Retinal pigment epithelial cell (primary cell): Measurements from ENCODE around the gene PJA2.
"Not testable (repeated sequence)": the region's sequence is repeated elsewhere in the genome, so short reads cannot be mapped to it uniquely, and the experiment has no call there.

Experiments used
- DNase-seq: peaks from one replicate; pipeline ENCODE4 v3.0.0-alpha.2; 2010; ENCODE audit warnings: low read depth
- H3K4me3 ChIP-seq: 2 replicates; pipeline ENCODE4 v1.5.1; 2011; ENCODE audit warnings: mild to moderate bottlenecking, low read length, control low read depth, moderate library complexity
- TF ChIP-seq, protein P1 (sequence below): conservative IDR thresholded peaks from 2 replicates; pipeline ENCODE4 v1.5.1; 2011; ENCODE audit warnings: low read depth, low read length, control low read depth, inconsistent platforms

The PJA2 gene

GRCh38 chr5:109416882-109417281 lies 7.1 kb upstream of the PJA2 start:
- no peak overlapping the region for H3K4me3 ChIP-seq
- DNase-seq: no peak
- TF ChIP-seq, protein P1, sequence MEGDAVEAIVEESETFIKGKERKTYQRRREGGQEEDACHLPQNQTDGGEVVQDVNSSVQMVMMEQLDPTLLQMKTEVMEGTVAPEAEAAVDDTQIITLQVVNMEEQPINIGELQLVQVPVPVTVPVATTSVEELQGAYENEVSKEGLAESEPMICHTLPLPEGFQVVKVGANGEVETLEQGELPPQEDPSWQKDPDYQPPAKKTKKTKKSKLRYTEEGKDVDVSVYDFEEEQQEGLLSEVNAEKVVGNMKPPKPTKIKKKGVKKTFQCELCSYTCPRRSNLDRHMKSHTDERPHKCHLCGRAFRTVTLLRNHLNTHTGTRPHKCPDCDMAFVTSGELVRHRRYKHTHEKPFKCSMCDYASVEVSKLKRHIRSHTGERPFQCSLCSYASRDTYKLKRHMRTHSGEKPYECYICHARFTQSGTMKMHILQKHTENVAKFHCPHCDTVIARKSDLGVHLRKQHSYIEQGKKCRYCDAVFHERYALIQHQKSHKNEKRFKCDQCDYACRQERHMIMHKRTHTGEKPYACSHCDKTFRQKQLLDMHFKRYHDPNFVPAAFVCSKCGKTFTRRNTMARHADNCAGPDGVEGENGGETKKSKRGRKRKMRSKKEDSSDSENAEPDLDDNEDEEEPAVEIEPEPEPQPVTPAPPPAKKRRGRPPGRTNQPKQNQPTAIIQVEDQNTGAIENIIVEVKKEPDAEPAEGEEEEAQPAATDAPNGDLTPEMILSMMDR: no peak

- not testable (repeated sequence) for DNase-seq, H3K4me3 ChIP-seq
These were observed 4.2 kb upstream of the PJA2 start for GRCh38 chr5:109413921-109414461.

DNA sequence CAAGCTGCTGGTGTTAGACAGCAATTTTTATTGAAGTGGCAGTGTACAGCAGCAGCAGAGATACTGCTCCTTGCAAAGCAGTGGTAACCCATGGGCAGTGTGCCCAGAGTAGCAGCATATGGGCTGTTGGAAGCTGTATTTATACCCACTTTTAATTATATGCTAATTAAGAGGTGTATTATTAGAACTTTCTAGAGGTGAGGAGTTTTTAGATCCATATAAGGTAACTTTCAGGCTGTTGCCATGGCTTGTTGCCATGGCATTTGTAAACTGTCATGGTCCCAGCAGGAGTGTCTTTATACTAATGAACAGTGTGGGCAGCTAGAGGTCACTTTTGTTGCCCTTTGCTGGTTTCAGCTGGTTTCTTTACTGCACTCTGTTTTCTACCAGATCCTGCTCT lies 3.7 kb upstream of the PJA2 start:
- DNase-seq: peak; percentile 68
- TF ChIP-seq, protein P1: no peak

GRCh38 chr5:109412981-109413402 lies 3.2 kb upstream of the PJA2 start:
- peak; percentile 12 for DNase-seq
- no peak overlapping the region for H3K4me3 ChIP-seq
- TF ChIP-seq, protein P1: peak; percentile 7

More for the DNA sequence above, 3.7 kb upstream of the PJA2 start:
- no peak overlapping the region for H3K4me3 ChIP-seq

- TF ChIP-seq, protein P1: no peak
- no peak overlapping the region for H3K4me3 ChIP-seq
- DNase-seq: peak; percentile 93
These were observed 1.9 kb upstream of the PJA2 start for GRCh38 chr5:109411627-109412026.

DNA sequence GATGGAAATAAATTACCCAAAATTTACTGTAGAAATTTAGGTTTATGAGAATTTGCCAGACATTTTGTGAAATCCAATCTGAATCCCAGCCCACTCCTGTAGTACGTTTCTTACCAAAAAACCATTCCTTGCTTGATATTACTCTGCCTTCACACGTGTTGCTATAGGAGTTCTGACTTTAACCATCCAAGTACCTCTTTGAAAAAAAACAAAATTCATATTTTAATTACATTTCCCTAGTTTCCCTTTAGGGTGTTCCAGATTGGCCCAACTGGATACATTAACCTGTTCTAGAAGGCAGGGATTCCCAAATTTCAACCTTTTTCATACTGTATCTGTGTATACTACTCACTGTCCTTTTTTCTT lies 1.4 kb upstream of the PJA2 start:
- peak overlapping the region; percentile 75 for H3K4me3 ChIP-seq
- no peak for DNase-seq

GRCh38 chr5:109410389-109411148 lies 795 bp upstream of the PJA2 start:
- TF ChIP-seq, protein P1: no peak
- peak; percentile 41 for DNase-seq
- peak overlapping the region; percentile 75 for H3K4me3 ChIP-seq

More for the DNA sequence above, 1.4 kb upstream of the PJA2 start:
- TF ChIP-seq, protein P1: no peak
